Measurements from ENCODE around the gene DGKI.

- no peak for TF ChIP-seq CTCF (IDR thresholded peaks at IDR 0.05)
- no peak for TF ChIP-seq POLR2A (IDR thresholded peaks at IDR 0.05)
Measured at GRCh38 chr7:137791930-137792329, 54.8 kb downstream of the DGKI start.
